Measurements from ENCODE around the gene DBN1. TPM values are rescaled to one million over a fixed set of nuclear protein-coding genes. Genes with fewer than 3 reads are reported as not detected.

The DBN1 gene
- total RNA-seq, 4 donors from 2014 or later: 89.8 to 139 (median 111) TPM

DNA sequence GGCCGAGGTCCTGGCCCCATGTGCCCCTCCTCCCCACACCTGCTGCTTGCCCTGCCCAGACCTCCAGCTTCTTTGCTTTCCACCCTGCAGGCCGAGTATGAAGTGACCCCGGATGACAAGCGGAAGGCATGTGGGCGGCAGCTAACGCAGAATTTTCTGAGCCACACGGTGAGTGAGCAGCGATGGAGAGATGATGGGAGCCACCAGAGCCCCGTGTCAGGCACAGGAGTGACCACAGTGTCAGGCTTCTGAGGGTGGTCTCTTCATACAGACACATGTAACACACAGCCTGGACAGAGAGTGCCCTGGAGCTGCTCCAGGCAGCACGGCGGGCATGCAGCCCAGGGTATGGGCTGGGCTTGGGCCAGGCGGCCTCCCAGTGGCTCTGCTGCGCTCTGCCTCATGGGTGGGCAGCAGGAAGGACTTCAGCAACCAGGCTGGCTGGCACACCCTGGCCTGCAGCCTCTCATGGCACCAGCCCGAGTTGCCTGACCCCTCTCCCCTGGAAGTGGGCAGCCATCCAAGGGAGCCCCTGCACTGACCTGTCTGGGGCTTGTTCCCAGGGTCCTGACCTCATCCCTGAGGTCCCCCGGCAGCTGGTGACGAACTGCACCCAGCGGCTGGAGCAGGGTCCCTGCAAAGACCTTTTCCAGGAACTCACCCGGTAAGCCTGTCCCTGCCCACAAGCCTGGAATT, 41.1 kb downstream of the DBN1 start:
- Histone ChIP-seq H3K4me1 (peaks cover 0 to 48% (median 35%) of the 10 kb centered on the region in 4 donors), H3K27ac (peak overlapping the region in 3 of 4 donors; percentile 25 to 68 (median 39)), H3K4me3 (no peak overlapping the region), H3K27me3 (no peaks in the 10 kb centered on the region), H3K9me3 (no peaks in the 10 kb centered on the region), H3K36me3 (peaks cover 0 to 71% (median 40%) of the 10 kb centered on the region in 3 donors)
- DNase-seq (ENCODE audit: low spot score in 2 of 2): no peak
- 70 to 80% methylated on average over 13 of the region's 18 CpGs for whole genome bisulfite sequencing, 2 donors
- TF ChIP-seq POLR2A (IDR thresholded peaks at IDR 0.05) (no peak), EP300 (IDR thresholded peaks at IDR 0.05) (no peak)
- TF ChIP-seq, protein P1, sequence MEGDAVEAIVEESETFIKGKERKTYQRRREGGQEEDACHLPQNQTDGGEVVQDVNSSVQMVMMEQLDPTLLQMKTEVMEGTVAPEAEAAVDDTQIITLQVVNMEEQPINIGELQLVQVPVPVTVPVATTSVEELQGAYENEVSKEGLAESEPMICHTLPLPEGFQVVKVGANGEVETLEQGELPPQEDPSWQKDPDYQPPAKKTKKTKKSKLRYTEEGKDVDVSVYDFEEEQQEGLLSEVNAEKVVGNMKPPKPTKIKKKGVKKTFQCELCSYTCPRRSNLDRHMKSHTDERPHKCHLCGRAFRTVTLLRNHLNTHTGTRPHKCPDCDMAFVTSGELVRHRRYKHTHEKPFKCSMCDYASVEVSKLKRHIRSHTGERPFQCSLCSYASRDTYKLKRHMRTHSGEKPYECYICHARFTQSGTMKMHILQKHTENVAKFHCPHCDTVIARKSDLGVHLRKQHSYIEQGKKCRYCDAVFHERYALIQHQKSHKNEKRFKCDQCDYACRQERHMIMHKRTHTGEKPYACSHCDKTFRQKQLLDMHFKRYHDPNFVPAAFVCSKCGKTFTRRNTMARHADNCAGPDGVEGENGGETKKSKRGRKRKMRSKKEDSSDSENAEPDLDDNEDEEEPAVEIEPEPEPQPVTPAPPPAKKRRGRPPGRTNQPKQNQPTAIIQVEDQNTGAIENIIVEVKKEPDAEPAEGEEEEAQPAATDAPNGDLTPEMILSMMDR (IDR thresholded peaks at IDR 0.05): no peak

DNA sequence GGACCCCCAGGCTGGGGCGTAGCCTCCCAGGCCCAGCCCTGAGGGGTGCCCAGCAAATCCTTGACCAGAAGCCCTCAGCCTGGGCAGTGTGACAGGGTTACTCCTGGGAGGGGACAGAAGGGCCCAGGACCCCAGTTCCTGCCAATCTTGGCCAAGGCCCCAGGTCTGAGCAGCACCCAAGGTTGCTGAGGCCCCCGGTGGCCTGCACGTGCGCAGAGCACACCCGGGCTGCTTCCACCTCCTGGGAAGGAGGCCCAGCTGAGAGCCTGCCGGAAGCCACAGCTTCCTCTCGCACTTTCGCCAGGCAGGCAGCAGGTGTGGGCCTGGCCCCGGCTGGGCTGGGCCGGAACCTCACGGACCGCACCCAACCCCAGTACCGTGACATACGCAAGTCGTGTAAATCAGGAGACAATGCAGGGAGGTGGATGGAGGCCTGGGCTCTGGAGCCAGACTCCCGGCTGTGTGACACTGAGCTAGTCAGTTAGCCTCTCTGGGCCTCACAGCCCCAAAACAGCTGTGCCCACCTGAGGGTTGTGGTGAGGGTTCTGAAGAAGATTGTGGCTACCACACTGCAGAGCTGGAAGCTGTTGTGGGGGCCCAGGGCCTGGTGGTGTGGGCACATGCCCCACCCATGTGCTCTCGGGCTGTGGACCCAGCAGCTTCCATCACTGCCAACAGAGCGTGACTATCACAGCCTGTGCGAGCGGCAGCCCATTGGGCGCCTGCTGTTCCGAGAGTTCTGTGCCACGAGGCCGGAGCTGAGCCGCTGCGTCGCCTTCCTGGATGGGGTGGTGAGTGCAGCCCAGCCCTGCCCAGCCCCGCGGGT, 41.9 kb downstream of the DBN1 start:
- TF ChIP-seq EP300 (IDR thresholded peaks at IDR 0.05) (no peak), POLR2A (IDR thresholded peaks at IDR 0.05) (no peak)
- TF ChIP-seq, protein P1 (IDR thresholded peaks at IDR 0.05): no peak
- H3K36me3 ChIP-seq: peaks cover 0 to 65% (median 40%) of the 10 kb centered on the region in 3 donors
- peak overlapping the region in 3 of 4 donors; percentile 25 to 68 (median 39) for H3K27ac ChIP-seq
- DNase-seq (ENCODE audit: low spot score in 2 of 2): no peak
- 83 to 87% methylated on average over 22 to 24 of the region's 29 CpGs for WGBS, 2 donors
- peaks cover 0 to 50% (median 39%) of the 10 kb centered on the region in 4 donors for H3K4me1 ChIP-seq
- H3K4me3 ChIP-seq: no peak overlapping the region
- H3K27me3 ChIP-seq: no peaks in the 10 kb centered on the region
- H3K9me3 ChIP-seq: no peaks in the 10 kb centered on the region

DNA sequence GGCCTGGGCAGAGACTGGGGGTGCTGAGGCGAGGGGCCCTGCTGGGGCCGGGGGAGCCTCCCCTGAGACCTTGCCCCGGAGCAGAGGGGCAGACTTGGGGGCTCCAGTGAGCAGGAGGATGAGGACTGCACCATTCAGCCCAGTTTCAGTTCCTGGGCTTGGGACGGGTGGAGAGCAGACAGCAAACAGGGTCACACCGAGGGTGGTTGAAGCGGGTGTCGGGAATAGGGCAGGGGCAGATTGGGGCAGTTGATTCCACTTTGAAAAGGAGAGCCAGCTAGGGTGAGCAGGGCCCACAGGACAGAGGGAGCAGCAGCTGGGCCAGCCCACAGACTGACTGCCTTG, 42.5 kb downstream of the DBN1 start:
- Histone ChIP-seq H3K4me3 (no peak overlapping the region), H3K36me3 (peaks cover 0 to 59% (median 37%) of the 10 kb centered on the region in 3 donors), H3K27me3 (no peaks in the 10 kb centered on the region), H3K9me3 (no peaks in the 10 kb centered on the region), H3K4me1 (peaks cover 0 to 50% (median 39%) of the 10 kb centered on the region in 4 donors), H3K27ac (peak overlapping the region in 2 of 4 donors; percentile 39 to 68)
- no peak for DNase-seq (ENCODE audit: low spot score in 2 of 2)
- WGBS, 2 donors: 79 to 87% methylated on average over 7 of the region's 7 CpGs
- no peak for TF ChIP-seq EP300 (IDR thresholded peaks at IDR 0.05)
- TF ChIP-seq, protein P1 (IDR thresholded peaks at IDR 0.05): no peak
- no peak for TF ChIP-seq POLR2A (IDR thresholded peaks at IDR 0.05)

DNA sequence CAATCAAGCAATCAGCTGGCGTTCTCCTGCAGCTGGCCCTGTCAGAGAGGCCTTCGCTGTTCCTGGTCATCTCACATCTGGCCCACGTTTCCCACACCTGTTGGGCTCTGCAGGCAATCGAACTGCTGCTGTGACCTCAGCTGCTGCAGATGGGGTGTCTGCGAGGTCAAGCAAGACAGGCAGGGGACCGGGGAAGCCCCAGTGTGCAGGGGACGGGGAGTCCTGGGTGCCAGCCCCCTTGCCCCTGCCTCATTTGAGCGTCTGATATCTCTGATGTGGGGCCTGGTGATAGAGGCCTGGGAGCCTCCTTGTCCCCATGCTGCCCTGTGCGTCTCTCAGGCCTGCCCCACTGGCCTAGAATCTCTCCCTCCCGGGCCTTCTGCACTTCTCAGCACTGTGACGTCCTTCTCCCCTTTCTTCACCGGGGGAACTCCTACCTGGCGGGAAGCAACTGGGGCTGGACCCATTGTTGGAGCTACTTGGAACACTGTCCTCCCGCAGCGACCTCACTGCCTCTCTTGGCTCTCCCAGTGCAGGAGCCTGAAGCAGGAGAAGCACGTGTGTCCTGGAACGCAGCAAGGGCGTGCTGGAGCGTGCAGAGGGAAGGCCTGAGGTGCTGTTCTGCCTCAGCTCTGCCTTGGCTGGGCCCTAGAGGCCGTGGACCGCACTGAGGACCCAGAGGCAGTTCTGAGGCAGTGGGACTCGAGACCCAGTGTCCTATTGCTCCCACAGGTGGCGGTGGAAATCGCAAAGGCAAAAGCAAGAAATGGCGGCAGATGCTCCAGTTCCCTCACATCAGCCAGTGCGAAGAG, 43.1 kb downstream of the DBN1 start:
- WGBS, 2 donors: 84% methylated on average over 25 to 26 of the region's 26 CpGs
- Histone ChIP-seq H3K9me3 (no peaks in the 10 kb centered on the region), H3K4me3 (no peak overlapping the region), H3K27ac (peak overlapping the region in 1 of 4 donors; percentile 68), H3K4me1 (peaks cover 0 to 55% (median 43%) of the 10 kb centered on the region in 4 donors), H3K27me3 (no peaks in the 10 kb centered on the region), H3K36me3 (peaks cover 0 to 53% (median 31%) of the 10 kb centered on the region in 3 donors)
- DNase-seq (ENCODE audit: low spot score in 2 of 2): no peak
- TF ChIP-seq, protein P1 (IDR thresholded peaks at IDR 0.05): no peak
- TF ChIP-seq POLR2A (IDR thresholded peaks at IDR 0.05): no peak
- TF ChIP-seq EP300 (IDR thresholded peaks at IDR 0.05): no peak

Measured in tibial nerve (tissue), 4 donors.